SK-N-SH (cell line): ENCODE data around the gene GSK3A.

Experiments used
- CHD2 ChIP-seq: fragments of 150-350 bp; IDR thresholded peaks from 2 replicates; pipeline ENCODE4 v1.6.1; 2018; ENCODE audit warnings: low read length; ENCODE audit not compliant: partially characterized antibody
- CTCF ChIP-seq: fragments of 200-600 bp; sonication (generic); IDR thresholded peaks from 2 replicates; pipeline ENCODE4 v1.6.1; 2017; ENCODE audit warnings: antibody characterized with exemption, mild to moderate bottlenecking, moderate library complexity
- ELF1 ChIP-seq: IDR thresholded peaks from 2 replicates; pipeline ENCODE4 v1.4.0; 2012
- EZH2phosphoT487 ChIP-seq: fragments of 200-600 bp; sonication (generic); IDR thresholded peaks from 2 replicates; pipeline ENCODE4 v1.6.1; 2017; ENCODE audit warnings: low read depth, mixed run types, mild to moderate bottlenecking, antibody characterized with exemption, moderate library complexity, borderline replicate concordance
- MAX ChIP-seq: IDR thresholded peaks from 2 replicates; pipeline ENCODE4 v1.4.0; 2012; ENCODE audit warnings: low read depth
- POLR2AphosphoS5 ChIP-seq: IDR thresholded peaks from 2 replicates; pipeline ENCODE4 v1.6.1; 2012; ENCODE audit warnings: low read depth, low read length
- RAD21 ChIP-seq: IDR thresholded peaks from 2 replicates; pipeline ENCODE4 v1.6.1; 2012; ENCODE audit warnings: mild to moderate bottlenecking, low read length
- RCOR1 ChIP-seq: fragments of 150-350 bp; IDR thresholded peaks from 2 replicates; pipeline ENCODE4 v1.6.1; 2017; ENCODE audit warnings: antibody characterized with exemption, low read length
- RXRA ChIP-seq: IDR thresholded peaks from 2 replicates; pipeline ENCODE4 v1.4.0; 2012; ENCODE audit warnings: low read depth, mild to moderate bottlenecking, borderline replicate concordance
- TCF12 ChIP-seq: IDR thresholded peaks from 2 replicates; pipeline ENCODE4 v1.4.0; 2012
- TEAD4 ChIP-seq: IDR thresholded peaks from 2 replicates; pipeline ENCODE4 v1.4.0; 2012; ENCODE audit warnings: mild to moderate bottlenecking, borderline replicate concordance; ENCODE audit not compliant: insufficient read depth

GRCh38 chr19:42198676-42199439 is 43.5 kb downstream of the GSK3A start:
- TF ChIP-seq TCF12 (no peak), RAD21 (no peak), POLR2AphosphoS5 (no peak), CTCF (no peak), TEAD4 (no peak), MAX (no peak), EZH2phosphoT487 (no peak), RXRA (no peak), CHD2 (no peak), ELF1 (no peak), RCOR1 (no peak)
